GM23248 (cell line): Measurements from ENCODE around the gene PNKP.

Experiments used
- EZH2 ChIP-seq: fragments of 200-600 bp; sonication (generic); IDR thresholded peaks from 2 replicates; pipeline ENCODE4 v1.6.1; 2018; ENCODE audit warnings: antibody characterized with exemption, mild to moderate bottlenecking; ENCODE audit not compliant: insufficient read depth, poor library complexity, severe bottlenecking
- EZH2phosphoT487 ChIP-seq: fragments of 200-600 bp; sonication (generic); IDR thresholded peaks from 2 replicates; pipeline ENCODE4 v1.6.1; 2018; ENCODE audit warnings: antibody characterized with exemption, moderate library complexity, mild to moderate bottlenecking, low read depth; ENCODE audit not compliant: insufficient read depth

DNA sequence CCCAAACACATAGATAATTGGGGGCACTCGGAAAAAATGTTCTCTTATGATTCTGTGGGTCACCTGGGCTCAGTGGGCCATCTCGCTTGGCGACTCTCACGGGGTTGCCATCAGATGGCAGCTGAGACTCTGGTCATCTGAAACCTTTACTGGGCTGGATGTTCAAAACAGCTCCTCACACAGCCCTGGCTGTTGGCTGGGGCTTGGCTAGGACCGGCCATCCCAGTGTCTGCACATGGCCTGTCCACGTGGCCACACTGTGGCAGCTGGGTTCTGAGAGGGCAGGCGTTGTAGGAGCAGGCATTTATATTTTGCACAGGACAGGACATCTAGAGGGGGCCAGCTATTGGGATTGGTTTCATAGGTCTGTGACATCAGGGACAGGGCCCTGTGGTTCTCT is 33.8 kb downstream of the PNKP start:
- TF ChIP-seq EZH2phosphoT487 (no peak), EZH2 (no peak)
